MCF 10A (cell line): ENCODE data around the gene ST6GAL1. TPM values are rescaled to one million over a fixed set of nuclear protein-coding genes. Genes with fewer than 3 reads are reported as not detected.

Source experiments
- BruUV-seq: library from RNA; stranded (reverse); fragments of 400-500 nt; replicated peaks from 2 replicates; lab custom pipeline; 2021; lab: Mats Ljungman, UMichigan
- CTCF ChIA-PET: fragments of 300-600 bp; sonication (Branson Sonifier 250); formaldehyde crosslinking; extraction: SDS; loops from one replicate; lab custom pipeline; 2021; ENCODE audit warnings: antibody characterized with exemption, inconsistent platforms; lab: Yijun Ruan, JAX
- POLR2A ChIA-PET: fragments of 300-600, 350-650 bp; sonication (Branson Sonifier 250); formaldehyde crosslinking; extraction: SDS; loops from one replicate; lab custom pipeline; 2020; ENCODE audit warnings: antibody characterized with exemption, inconsistent platforms; lab: Yijun Ruan, JAX
- DNase-seq: peaks from one replicate; pipeline ENCODE4 v3.0.0-alpha.2; 2018; ENCODE audit not compliant: unreplicated experiment
- H3K27ac Mint-ChIP-seq: one replicate; pipeline ENCODE4 v1.8.0; 2022; ENCODE audit warnings: mild to moderate bottlenecking, low read depth, mixed read lengths; ENCODE audit not compliant: unreplicated experiment
- H3K27me3 Mint-ChIP-seq: one replicate; pipeline ENCODE4 v1.8.0; 2022; ENCODE audit warnings: mixed read lengths; ENCODE audit not compliant: insufficient read depth, unreplicated experiment
- H3K36me3 Mint-ChIP-seq: one replicate; pipeline ENCODE4 v1.8.0; 2022; ENCODE audit warnings: mild to moderate bottlenecking, moderate library complexity, mixed read lengths; ENCODE audit not compliant: insufficient read depth, unreplicated experiment
- H3K4me1 Mint-ChIP-seq: one replicate; pipeline ENCODE4 v1.8.0; 2022; ENCODE audit warnings: mixed read lengths; ENCODE audit not compliant: insufficient read depth, unreplicated experiment
- H3K4me3 Mint-ChIP-seq: one replicate; pipeline ENCODE4 v1.8.0; 2022; ENCODE audit warnings: mild to moderate bottlenecking, moderate library complexity, mixed read lengths; ENCODE audit not compliant: unreplicated experiment
- H3K9me3 Mint-ChIP-seq: one replicate; pipeline ENCODE4 v1.8.0; 2022; ENCODE audit warnings: mixed read lengths; ENCODE audit not compliant: unreplicated experiment
- CTCF ChIP-seq: fragments of 200-600 bp; IDR thresholded peaks from one replicate; pipeline ENCODE4 v1.8.0; 2022; ENCODE audit warnings: antibody characterized with exemption, mild to moderate bottlenecking; ENCODE audit not compliant: unreplicated experiment
- intact Hi-C: fragments of 100-400 bp; cut with micrococcal nuclease; formaldehyde crosslinking; loops from 2 replicates; pipeline ENCODE4 v1.14.1; 2022
- total RNA-seq: library from RNA; stranded (reverse); gene quantifications from 2 replicates; pipeline ENCODE4 v1.2.3, GENCODE V29; 2022

Gene ST6GAL1
- total RNA-seq, 1 experiment from 2014 or later: 18.8 TPM

DNA sequence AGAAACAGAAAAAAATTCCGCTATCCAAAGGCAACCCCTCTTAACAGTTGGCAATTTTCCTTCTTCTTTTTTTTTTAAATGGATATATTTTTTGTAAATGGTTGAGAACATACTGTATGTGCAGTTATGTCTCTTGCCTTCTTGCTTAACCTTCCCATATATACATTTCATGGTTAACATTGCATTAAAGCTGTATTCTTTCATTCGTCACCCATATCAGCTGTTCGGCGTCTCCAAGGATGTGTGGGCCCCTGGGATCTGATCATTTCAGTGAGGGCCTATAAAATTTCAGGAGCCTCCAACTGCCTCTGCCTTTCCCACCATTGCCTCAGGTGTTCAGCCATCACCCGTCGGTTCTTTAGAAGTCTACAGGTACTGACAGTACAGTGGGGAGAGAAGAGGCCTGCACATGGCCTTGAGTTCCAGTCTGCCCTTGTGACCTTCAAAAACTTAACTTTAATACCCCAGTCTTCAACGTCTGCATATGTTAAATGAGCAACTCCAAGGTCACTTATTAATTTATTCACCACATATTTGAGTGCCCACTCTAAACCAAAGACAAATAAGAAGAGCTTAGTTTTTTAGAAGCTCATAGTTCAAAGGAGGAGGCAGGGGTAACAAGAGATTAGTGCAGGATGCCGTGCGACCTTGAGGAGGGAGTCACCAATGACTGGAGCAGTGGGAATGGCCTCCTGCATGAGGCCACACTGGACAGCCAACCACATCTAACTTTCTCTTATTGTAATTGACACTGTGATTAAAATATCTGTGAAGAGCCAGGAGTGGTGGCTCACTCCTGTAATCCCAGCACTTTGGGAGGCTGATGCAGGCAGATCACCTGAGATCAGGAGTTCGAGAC is 6.9 kb downstream of the ST6GAL1 start:
- Mint-ChIP-seq H3K27ac (no peak overlapping the region), H3K27me3 (no peaks in the 10 kb centered on the region), H3K36me3 (peaks cover 6% of the 10 kb centered on the region), H3K9me3 (no peaks in the 10 kb centered on the region), H3K4me3 (no peak overlapping the region), H3K4me1 (peaks cover 9% of the 10 kb centered on the region)
- POLR2A ChIA-PET: interaction anchor here (1.0 kb wide), 1 partner anchor 58 kb away, joined by 3 read pairs; no protein-coding TSS in a partner anchor
- no peak for DNase-seq
- CTCF ChIA-PET: interaction anchor here (0.7 to 0.9 kb wide), 2 partner anchors 66 to 88 kb away, joined by 3 to 4 read pairs; no protein-coding TSS in a partner anchor
- intact Hi-C loops: no loop called here
- no peak for TF ChIP-seq CTCF
- BruUV-seq: no TSS peak

- intact Hi-C loops: no loop called here
- CTCF ChIA-PET: interaction anchor here (0.5 kb wide), 1 partner anchor 173 kb away, joined by 4 read pairs; no protein-coding TSS in a partner anchor
- H3K27ac Mint-ChIP-seq: no peak overlapping the region
- no peaks in the 10 kb centered on the region for H3K9me3 Mint-ChIP-seq
- no peak for DNase-seq
- peaks cover 19% of the 10 kb centered on the region for H3K36me3 Mint-ChIP-seq
- H3K27me3 Mint-ChIP-seq: no peaks in the 10 kb centered on the region
- POLR2A ChIA-PET: interaction anchor here (0.6 to 1.0 kb wide), 2 partner anchors 57 to 226 kb away, joined by 3 to 4 read pairs; no protein-coding TSS in a partner anchor
- H3K4me3 Mint-ChIP-seq: no peak overlapping the region
- no peaks in the 10 kb centered on the region for H3K4me1 Mint-ChIP-seq
- no TSS peak for BruUV-seq
- no peak for TF ChIP-seq CTCF
Observed at GRCh38 chr3:186938716-186939115, 8.4 kb downstream of the ST6GAL1 start.

- H3K9me3 Mint-ChIP-seq: no peaks in the 10 kb centered on the region
- POLR2A ChIA-PET: no interaction called here
- no peak overlapping the region for H3K27ac Mint-ChIP-seq
- peaks cover 18% of the 10 kb centered on the region for H3K36me3 Mint-ChIP-seq
- intact Hi-C loops: no loop called here
- H3K27me3 Mint-ChIP-seq: no peaks in the 10 kb centered on the region
- H3K4me3 Mint-ChIP-seq: no peak overlapping the region
- H3K4me1 Mint-ChIP-seq: no peaks in the 10 kb centered on the region
- BruUV-seq: no TSS peak
- DNase-seq: no peak
- CTCF ChIA-PET: interaction anchor here (0.5 to 0.7 kb wide), 2 partner anchors 106 to 315 kb away, joined by 3 to 5 read pairs; no protein-coding TSS in a partner anchor
- no peak for TF ChIP-seq CTCF
Observed at GRCh38 chr3:186939536-186939935, 9.2 kb downstream of the ST6GAL1 start.

GRCh38 chr3:186940967-186941366 is 10.6 kb downstream of the ST6GAL1 start:
- no peaks in the 10 kb centered on the region for H3K27me3 Mint-ChIP-seq
- H3K9me3 Mint-ChIP-seq: no peaks in the 10 kb centered on the region
- H3K36me3 Mint-ChIP-seq: peaks cover 18% of the 10 kb centered on the region
- no peak for TF ChIP-seq CTCF
- BruUV-seq: no TSS peak
- ChIA-PET CTCF (interaction anchor here (0.6 to 0.9 kb wide), 2 partner anchors 9 to 172 kb away, joined by 3 read pairs; no protein-coding TSS in a partner anchor), POLR2A (interaction anchor here (0.6 kb wide), 1 partner anchor 124 kb away, joined by 4 read pairs; no protein-coding TSS in a partner anchor)
- DNase-seq: no peak
- H3K4me1 Mint-ChIP-seq: no peaks in the 10 kb centered on the region
- intact Hi-C loops: no loop called here
- H3K27ac Mint-ChIP-seq: no peak overlapping the region
- H3K4me3 Mint-ChIP-seq: no peak overlapping the region
